Measurements from ENCODE around the gene TATDN3.

DNA sequence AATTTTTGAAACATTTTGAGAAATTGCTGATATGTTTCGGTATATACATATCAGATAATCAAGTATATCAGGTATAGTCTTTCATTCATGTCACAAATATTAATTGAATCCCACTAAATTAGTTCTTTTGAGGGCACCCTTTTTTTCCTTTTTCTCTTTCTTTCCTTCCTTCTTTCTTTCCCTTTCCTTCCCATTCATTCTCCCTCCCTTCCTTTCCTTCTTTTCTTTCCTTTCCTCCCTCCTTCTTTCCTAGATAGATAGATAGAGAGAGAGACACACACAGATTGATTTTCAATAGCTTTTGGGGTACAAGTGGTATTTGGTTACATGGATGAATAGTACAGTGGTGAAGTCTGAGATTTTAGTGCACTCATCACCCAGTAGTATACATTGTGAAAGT, 5.8 kb upstream of the TATDN3 start:
- TF ChIP-seq, protein P1, sequence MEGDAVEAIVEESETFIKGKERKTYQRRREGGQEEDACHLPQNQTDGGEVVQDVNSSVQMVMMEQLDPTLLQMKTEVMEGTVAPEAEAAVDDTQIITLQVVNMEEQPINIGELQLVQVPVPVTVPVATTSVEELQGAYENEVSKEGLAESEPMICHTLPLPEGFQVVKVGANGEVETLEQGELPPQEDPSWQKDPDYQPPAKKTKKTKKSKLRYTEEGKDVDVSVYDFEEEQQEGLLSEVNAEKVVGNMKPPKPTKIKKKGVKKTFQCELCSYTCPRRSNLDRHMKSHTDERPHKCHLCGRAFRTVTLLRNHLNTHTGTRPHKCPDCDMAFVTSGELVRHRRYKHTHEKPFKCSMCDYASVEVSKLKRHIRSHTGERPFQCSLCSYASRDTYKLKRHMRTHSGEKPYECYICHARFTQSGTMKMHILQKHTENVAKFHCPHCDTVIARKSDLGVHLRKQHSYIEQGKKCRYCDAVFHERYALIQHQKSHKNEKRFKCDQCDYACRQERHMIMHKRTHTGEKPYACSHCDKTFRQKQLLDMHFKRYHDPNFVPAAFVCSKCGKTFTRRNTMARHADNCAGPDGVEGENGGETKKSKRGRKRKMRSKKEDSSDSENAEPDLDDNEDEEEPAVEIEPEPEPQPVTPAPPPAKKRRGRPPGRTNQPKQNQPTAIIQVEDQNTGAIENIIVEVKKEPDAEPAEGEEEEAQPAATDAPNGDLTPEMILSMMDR (IDR thresholded peaks at IDR 0.05; ENCODE audit: poor library complexity, severe bottlenecking) = no peak
- no peak for TF ChIP-seq EZH2 (IDR thresholded peaks at IDR 0.05; ENCODE audit: borderline replicate concordance, insufficient read depth, low read length, poor library complexity, severe bottlenecking)
- no peak for TF ChIP-seq POLR2AphosphoS5 (IDR thresholded peaks at IDR 0.05)
- TF ChIP-seq, protein P2, sequence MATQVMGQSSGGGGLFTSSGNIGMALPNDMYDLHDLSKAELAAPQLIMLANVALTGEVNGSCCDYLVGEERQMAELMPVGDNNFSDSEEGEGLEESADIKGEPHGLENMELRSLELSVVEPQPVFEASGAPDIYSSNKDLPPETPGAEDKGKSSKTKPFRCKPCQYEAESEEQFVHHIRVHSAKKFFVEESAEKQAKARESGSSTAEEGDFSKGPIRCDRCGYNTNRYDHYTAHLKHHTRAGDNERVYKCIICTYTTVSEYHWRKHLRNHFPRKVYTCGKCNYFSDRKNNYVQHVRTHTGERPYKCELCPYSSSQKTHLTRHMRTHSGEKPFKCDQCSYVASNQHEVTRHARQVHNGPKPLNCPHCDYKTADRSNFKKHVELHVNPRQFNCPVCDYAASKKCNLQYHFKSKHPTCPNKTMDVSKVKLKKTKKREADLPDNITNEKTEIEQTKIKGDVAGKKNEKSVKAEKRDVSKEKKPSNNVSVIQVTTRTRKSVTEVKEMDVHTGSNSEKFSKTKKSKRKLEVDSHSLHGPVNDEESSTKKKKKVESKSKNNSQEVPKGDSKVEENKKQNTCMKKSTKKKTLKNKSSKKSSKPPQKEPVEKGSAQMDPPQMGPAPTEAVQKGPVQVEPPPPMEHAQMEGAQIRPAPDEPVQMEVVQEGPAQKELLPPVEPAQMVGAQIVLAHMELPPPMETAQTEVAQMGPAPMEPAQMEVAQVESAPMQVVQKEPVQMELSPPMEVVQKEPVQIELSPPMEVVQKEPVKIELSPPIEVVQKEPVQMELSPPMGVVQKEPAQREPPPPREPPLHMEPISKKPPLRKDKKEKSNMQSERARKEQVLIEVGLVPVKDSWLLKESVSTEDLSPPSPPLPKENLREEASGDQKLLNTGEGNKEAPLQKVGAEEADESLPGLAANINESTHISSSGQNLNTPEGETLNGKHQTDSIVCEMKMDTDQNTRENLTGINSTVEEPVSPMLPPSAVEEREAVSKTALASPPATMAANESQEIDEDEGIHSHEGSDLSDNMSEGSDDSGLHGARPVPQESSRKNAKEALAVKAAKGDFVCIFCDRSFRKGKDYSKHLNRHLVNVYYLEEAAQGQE (IDR thresholded peaks at IDR 0.05; ENCODE audit: borderline replicate concordance) = no peak
- TF ChIP-seq TAF1 (IDR thresholded peaks at IDR 0.05; ENCODE audit: low read depth) = no peak
- TF ChIP-seq EP300 (conservative IDR thresholded peaks at IDR 0.05; ENCODE audit: poor library complexity, severe bottlenecking) = no peak

Data from neural cell (in vitro differentiated cells).